HCT116 (cell line): ENCODE data around the gene TRERF1. TPM values are rescaled to one million over a fixed set of nuclear protein-coding genes. Genes with fewer than 3 reads are reported as not detected.

Experiments
- ATAC-seq: fragments of 200-7000 bp; cut with Tn5 transposase; 2 replicates; pipeline ENCODE4 v1.9.1; 2020; ENCODE audit warnings: mild to moderate bottlenecking, moderate library complexity
- BruUV-seq: library from RNA; stranded (reverse); fragments of 400-500 nt; replicated peaks from 2 replicates; lab custom pipeline; 2021; lab: Mats Ljungman, UMichigan
- CTCF ChIA-PET: fragments of 300-600 bp; sonication (Branson Sonifier 250); formaldehyde crosslinking; loops from one replicate; lab custom pipeline; 2021; ENCODE audit warnings: antibody characterized with exemption; lab: Charles Lee
- POLR2A ChIA-PET: fragments of 300-600, 350-600 bp; sonication (Branson Sonifier 250); formaldehyde crosslinking; loops from one replicate; lab custom pipeline; 2021; ENCODE audit warnings: antibody characterized with exemption; lab: Charles Lee
- RAD21 ChIA-PET, 2 experiments: fragments of 300-600 bp; sonication (Branson Sonifier 250); formaldehyde crosslinking; loops; one replicate each; lab custom pipeline; 2023; ENCODE audit warnings: low total read pairs in 2 of 2; ENCODE audit not compliant: uncharacterized antibody in 2 of 2, unreplicated experiment in 2 of 2, low non-redundant PET in 1 of 2; lab: Charles Lee
- DNase-seq: peaks from one replicate; pipeline ENCODE4 v3.0.0-alpha.2; 2010; ENCODE audit warnings: low read depth, low spot score
- H2AFZ ChIP-seq: fragments of 200-600 bp; shearing (Covaris generic), sonication (generic); 2 replicates; pipeline ENCODE4 v1.6.1; 2017; ENCODE audit warnings: low read depth, mixed run types, mixed read lengths, antibody characterized with exemption, low read length; ENCODE audit not compliant: poor library complexity, severe bottlenecking
- H3K27ac ChIP-seq: 2 replicates; pipeline ENCODE4 v1.5.1; 2012; ENCODE audit warnings: low read depth, low read length
- H3K27me3 ChIP-seq: fragments of 200-600 bp; sonication (generic); 2 replicates; pipeline ENCODE4 v1.6.1; 2016; ENCODE audit warnings: mixed run types, low read length, mixed read lengths; ENCODE audit not compliant: insufficient read depth
- H3K36me3 ChIP-seq, 2 experiments: fragments of 200-500 bp in 1 of 2; fragments of 200-600 bp in 1 of 2; sonication (Bioruptor generic) in 1 of 2; sonication (generic) in 1 of 2; 2 replicates each; pipeline versions ENCODE4 v1.5.1 to v1.6.1; 2014 to 2016; ENCODE audit warnings: low read length in 2 of 2, inconsistent platforms in 1 of 2, mixed read lengths in 1 of 2, mixed run types in 1 of 2; ENCODE audit not compliant: insufficient read depth in 2 of 2, control insufficient read depth in 1 of 2
- H3K4me1 ChIP-seq, 2 experiments: fragments of 200-600 bp in 1 of 2; sonication (generic) in 1 of 2; 2 replicates each; pipeline versions ENCODE4 v1.5.1 to v1.6.1; 2012 to 2017; ENCODE audit warnings: low read length in 2 of 2, inconsistent platforms in 1 of 2, mild to moderate bottlenecking in 1 of 2, mixed read lengths in 1 of 2, mixed run types in 1 of 2, moderate library complexity in 1 of 2; ENCODE audit not compliant: insufficient read depth in 2 of 2, control insufficient read depth in 1 of 2
- H3K4me2 ChIP-seq: fragments of 200-600 bp; sonication (generic); 2 replicates; pipeline ENCODE4 v1.6.1; 2017; ENCODE audit warnings: mixed run types, low read length, mixed read lengths
- H3K4me3 ChIP-seq, 2 experiments: fragments of 200-600 bp in 1 of 2; sonication (generic) in 1 of 2; replicated peaks in 1 of 2; 2 replicates each; pipeline ENCODE4 v1.5.1; 2011 to 2016; ENCODE audit warnings: low read length in 2 of 2, control low read depth in 1 of 2, low read depth in 1 of 2, mild to moderate bottlenecking in 1 of 2, mixed read lengths in 1 of 2, mixed run types in 1 of 2
- H3K79me2 ChIP-seq: fragments of 200-600 bp; sonication (generic); 2 replicates; pipeline ENCODE4 v1.6.1; 2017; ENCODE audit warnings: mild to moderate bottlenecking, mixed run types, low read length, moderate library complexity, mixed read lengths; ENCODE audit not compliant: insufficient read depth
- H3K9ac ChIP-seq: fragments of 200-600 bp; sonication (generic); 2 replicates; pipeline ENCODE4 v1.6.1; 2016; ENCODE audit warnings: low read length, mixed read lengths
- H3K9me2 ChIP-seq: fragments of 200-600 bp; sonication (generic), shearing (Covaris generic); 2 replicates; pipeline ENCODE4 v1.6.1; 2017; ENCODE audit warnings: mixed run types, mild to moderate bottlenecking, moderate library complexity; ENCODE audit not compliant: insufficient read depth
- H3K9me3 ChIP-seq, 2 experiments: fragments of 200-500 bp in 1 of 2; fragments of 200-600 bp in 1 of 2; sonication (Bioruptor generic) in 1 of 2; sonication (generic) in 1 of 2; 2 replicates each; pipeline ENCODE4 v1.6.1; 2014 to 2017; ENCODE audit warnings: low read length in 2 of 2, mixed read lengths in 2 of 2, inconsistent platforms in 1 of 2, low read depth in 1 of 2, mild to moderate bottlenecking in 1 of 2, mixed run types in 1 of 2, moderate library complexity in 1 of 2; ENCODE audit not compliant: control insufficient read depth in 1 of 2, insufficient read depth in 1 of 2
- H4K20me1 ChIP-seq: fragments of 200-600 bp; sonication (generic), shearing (Covaris generic); 2 replicates; pipeline ENCODE4 v1.6.1; 2017; ENCODE audit warnings: mixed run types, mild to moderate bottlenecking, moderate library complexity; ENCODE audit not compliant: insufficient read depth
- CBX3 ChIP-seq: IDR thresholded peaks from 2 replicates; pipeline ENCODE4 v1.6.1; 2012; ENCODE audit warnings: low read depth
- EGR1 ChIP-seq: IDR thresholded peaks from 2 replicates; pipeline ENCODE4 v1.6.1; 2012; ENCODE audit warnings: low read depth
- ELF1 ChIP-seq: IDR thresholded peaks from 2 replicates; pipeline ENCODE4 v1.6.1; 2012; ENCODE audit warnings: low read depth, borderline replicate concordance
- EZH2 ChIP-seq: fragments of 200-600 bp; sonication (generic); IDR thresholded peaks from 2 replicates; pipeline ENCODE4 v1.6.1; 2017; ENCODE audit warnings: antibody characterized with exemption, mixed run types
- EZH2phosphoT487 ChIP-seq: fragments of 200-600 bp; IDR thresholded peaks from 2 replicates; pipeline ENCODE4 v1.6.1; 2018; ENCODE audit warnings: antibody characterized with exemption, borderline replicate concordance
- FOSL1 ChIP-seq: IDR thresholded peaks from 2 replicates; pipeline ENCODE4 v1.6.1; 2012; ENCODE audit warnings: low read depth
- JUND ChIP-seq: IDR thresholded peaks from 2 replicates; pipeline ENCODE4 v1.6.1; 2012
- POLR2A ChIP-seq: IDR thresholded peaks from 2 replicates; pipeline ENCODE4 v1.7.0; 2011; ENCODE audit warnings: borderline replicate concordance; ENCODE audit not compliant: insufficient read depth, insufficient read length; ENCODE audit errors: extremely low read depth
- POLR2AphosphoS5 ChIP-seq: IDR thresholded peaks from 2 replicates; pipeline ENCODE4 v1.6.1; 2011; ENCODE audit warnings: mild to moderate bottlenecking, low read depth, low read length, moderate library complexity
- RAD21 ChIP-seq: IDR thresholded peaks from 2 replicates; pipeline ENCODE4 v1.6.1; 2012; ENCODE audit warnings: low read depth, mild to moderate bottlenecking
- SRF ChIP-seq: IDR thresholded peaks from 2 replicates; pipeline ENCODE4 v1.6.1; 2012; ENCODE audit warnings: low read depth
- TCF7L2 ChIP-seq: IDR thresholded peaks from 2 replicates; pipeline ENCODE4 v1.7.0; 2011; ENCODE audit warnings: borderline replicate concordance, inconsistent platforms; ENCODE audit not compliant: insufficient read depth, insufficient read length; ENCODE audit errors: extremely low read depth
- ZFX ChIP-seq: fragments of 450-650 bp; IDR thresholded peaks from 2 replicates; pipeline ENCODE4 v1.6.1; 2017
- intact Hi-C: fragments of 100-400 bp; cut with micrococcal nuclease; formaldehyde crosslinking; loops from 2 replicates; pipeline ENCODE4 v1.10.0; 2022
- total RNA-seq: library from RNA; stranded (reverse); gene quantifications from one replicate; pipeline ENCODE4 v1.2.1, GENCODE V29; 2021; ENCODE audit not compliant: unreplicated experiment
- TF ChIP-seq, protein P1 (sequence below): IDR thresholded peaks from 2 replicates; pipeline ENCODE4 v1.6.1; 2012
- TF ChIP-seq, protein P2 (sequence below): IDR thresholded peaks from 2 replicates; pipeline ENCODE4 v1.6.1; 2012
- TF ChIP-seq, protein P3 (sequence below), 3 experiments: fragments of 200-600 bp in 1 of 3; sonication (generic) in 1 of 3; IDR thresholded peaks in 2 of 3; conservative IDR thresholded peaks in 1 of 3; 2 replicates each; pipeline ENCODE4 v1.5.1; 2012 to 2017; ENCODE audit warnings: low read depth in 2 of 3, low read length in 2 of 3, antibody characterized with exemption in 1 of 3, borderline replicate concordance in 1 of 3, control low read depth in 1 of 3, mild to moderate bottlenecking in 1 of 3, mixed read lengths in 1 of 3, mixed run types in 1 of 3, moderate library complexity in 1 of 3; ENCODE audit not compliant: insufficient read depth in 1 of 3

The TRERF1 gene
- total RNA-seq, 1 experiment from 2014 or later: 12.4 TPM

DNA sequence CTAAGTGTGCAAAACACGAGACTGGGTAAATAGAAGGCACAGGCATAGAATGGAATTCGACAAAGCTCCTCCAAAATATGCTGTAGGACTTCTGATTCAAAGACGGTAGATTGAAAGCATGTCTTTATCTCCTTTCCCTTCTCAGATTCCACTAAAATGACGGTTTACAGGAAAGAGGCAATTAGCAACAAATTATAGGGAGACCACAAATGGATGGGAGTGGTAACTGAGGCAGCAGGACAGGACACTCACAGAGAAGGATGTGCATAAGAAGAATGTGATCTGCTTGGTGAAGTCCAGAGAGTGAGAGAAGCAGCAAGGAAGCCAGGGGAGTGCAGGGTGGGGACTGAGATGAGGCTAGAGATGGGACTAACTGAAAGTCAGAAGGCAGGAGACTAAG lies 120.7 kb downstream of the TRERF1 start:
- Histone ChIP-seq H3K9me3 (no peaks in the 10 kb centered on the region), H3K4me3 (no peak overlapping the region), H3K9ac (no peak overlapping the region), H3K4me2 (no peak overlapping the region), H2AFZ (no peak overlapping the region), H3K79me2 (no peaks in the 10 kb centered on the region), H3K27me3 (no peaks in the 10 kb centered on the region), H3K36me3 (no peaks in the 10 kb centered on the region), H4K20me1 (no peaks in the 10 kb centered on the region), H3K27ac (no peak overlapping the region), H3K9me2 (no peaks in the 10 kb centered on the region), H3K4me1 (no peaks in the 10 kb centered on the region; a peak in 1 of 4 replicates)
- ChIA-PET CTCF (no interaction called here), POLR2A (no interaction called here), RAD21 (no interaction called here)
- ATAC-seq: no peak
- BruUV-seq: no TSS peak
- DNase-seq: no peak
- intact Hi-C loops: no loop called here
- TF ChIP-seq FOSL1: no peak
- TF ChIP-seq TCF7L2: no peak
- no peak for TF ChIP-seq ELF1
- TF ChIP-seq, protein P1, sequence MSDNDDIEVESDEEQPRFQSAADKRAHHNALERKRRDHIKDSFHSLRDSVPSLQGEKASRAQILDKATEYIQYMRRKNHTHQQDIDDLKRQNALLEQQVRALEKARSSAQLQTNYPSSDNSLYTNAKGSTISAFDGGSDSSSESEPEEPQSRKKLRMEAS: no peak
- TF ChIP-seq ZFX: no peak
- no peak for TF ChIP-seq SRF
- no peak for TF ChIP-seq JUND
- TF ChIP-seq, protein P2, sequence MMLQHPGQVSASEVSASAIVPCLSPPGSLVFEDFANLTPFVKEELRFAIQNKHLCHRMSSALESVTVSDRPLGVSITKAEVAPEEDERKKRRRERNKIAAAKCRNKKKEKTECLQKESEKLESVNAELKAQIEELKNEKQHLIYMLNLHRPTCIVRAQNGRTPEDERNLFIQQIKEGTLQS: no peak
- TF ChIP-seq EZH2phosphoT487: no peak
- no peak for TF ChIP-seq CBX3
- no peak for TF ChIP-seq EZH2
- TF ChIP-seq, protein P3, sequence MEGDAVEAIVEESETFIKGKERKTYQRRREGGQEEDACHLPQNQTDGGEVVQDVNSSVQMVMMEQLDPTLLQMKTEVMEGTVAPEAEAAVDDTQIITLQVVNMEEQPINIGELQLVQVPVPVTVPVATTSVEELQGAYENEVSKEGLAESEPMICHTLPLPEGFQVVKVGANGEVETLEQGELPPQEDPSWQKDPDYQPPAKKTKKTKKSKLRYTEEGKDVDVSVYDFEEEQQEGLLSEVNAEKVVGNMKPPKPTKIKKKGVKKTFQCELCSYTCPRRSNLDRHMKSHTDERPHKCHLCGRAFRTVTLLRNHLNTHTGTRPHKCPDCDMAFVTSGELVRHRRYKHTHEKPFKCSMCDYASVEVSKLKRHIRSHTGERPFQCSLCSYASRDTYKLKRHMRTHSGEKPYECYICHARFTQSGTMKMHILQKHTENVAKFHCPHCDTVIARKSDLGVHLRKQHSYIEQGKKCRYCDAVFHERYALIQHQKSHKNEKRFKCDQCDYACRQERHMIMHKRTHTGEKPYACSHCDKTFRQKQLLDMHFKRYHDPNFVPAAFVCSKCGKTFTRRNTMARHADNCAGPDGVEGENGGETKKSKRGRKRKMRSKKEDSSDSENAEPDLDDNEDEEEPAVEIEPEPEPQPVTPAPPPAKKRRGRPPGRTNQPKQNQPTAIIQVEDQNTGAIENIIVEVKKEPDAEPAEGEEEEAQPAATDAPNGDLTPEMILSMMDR (IDR thresholded peaks at IDR 0.05 in 2 of 3, conservative IDR thresholded peaks at IDR 0.05 in 1 of 3; ENCODE audit: borderline replicate concordance in 1 of 3, insufficient read depth in 1 of 3, low read depth in 2 of 3, low read length in 2 of 3): no peak
- no peak for TF ChIP-seq EGR1
- TF ChIP-seq POLR2A: no peak
- no peak for TF ChIP-seq RAD21
- no peak for TF ChIP-seq POLR2AphosphoS5
- TF ChIP-seq, all 23 proteins: peak for 0
